HCT116 (cell line): ENCODE measurements around the gene PRMT9. TPM values are rescaled to one million over a fixed set of nuclear protein-coding genes. Genes with fewer than 3 reads are reported as not detected.

Experiments
- ATAC-seq: fragments of 200-7000 bp; cut with Tn5 transposase; 2 replicates; pipeline ENCODE4 v1.9.1; 2020; ENCODE audit warnings: mild to moderate bottlenecking, moderate library complexity
- BruUV-seq: library from RNA; stranded (reverse); fragments of 400-500 nt; replicated peaks from 2 replicates; lab custom pipeline; 2021; lab: Mats Ljungman, UMichigan
- CTCF ChIA-PET: fragments of 300-600 bp; sonication (Branson Sonifier 250); formaldehyde crosslinking; loops from one replicate; lab custom pipeline; 2021; ENCODE audit warnings: antibody characterized with exemption; lab: Charles Lee
- POLR2A ChIA-PET: fragments of 300-600, 350-600 bp; sonication (Branson Sonifier 250); formaldehyde crosslinking; loops from one replicate; lab custom pipeline; 2021; ENCODE audit warnings: antibody characterized with exemption; lab: Charles Lee
- RAD21 ChIA-PET, 2 experiments: fragments of 300-600 bp; sonication (Branson Sonifier 250); formaldehyde crosslinking; loops; one replicate each; lab custom pipeline; 2023; ENCODE audit warnings: low total read pairs in 2 of 2; ENCODE audit not compliant: uncharacterized antibody in 2 of 2, unreplicated experiment in 2 of 2, low non-redundant PET in 1 of 2; lab: Charles Lee
- DNase-seq: peaks from one replicate; pipeline ENCODE4 v3.0.0-alpha.2; 2010; ENCODE audit warnings: low read depth, low spot score
- H2AFZ ChIP-seq: fragments of 200-600 bp; shearing (Covaris generic), sonication (generic); 2 replicates; pipeline ENCODE4 v1.6.1; 2017; ENCODE audit warnings: low read depth, mixed run types, mixed read lengths, antibody characterized with exemption, low read length; ENCODE audit not compliant: poor library complexity, severe bottlenecking
- H3K27ac ChIP-seq: 2 replicates; pipeline ENCODE4 v1.5.1; 2012; ENCODE audit warnings: low read depth, low read length
- H3K27me3 ChIP-seq: fragments of 200-600 bp; sonication (generic); 2 replicates; pipeline ENCODE4 v1.6.1; 2016; ENCODE audit warnings: mixed run types, low read length, mixed read lengths; ENCODE audit not compliant: insufficient read depth
- H3K36me3 ChIP-seq, 2 experiments: fragments of 200-500 bp in 1 of 2; fragments of 200-600 bp in 1 of 2; sonication (Bioruptor generic) in 1 of 2; sonication (generic) in 1 of 2; 2 replicates each; pipeline versions ENCODE4 v1.5.1 to v1.6.1; 2014 to 2016; ENCODE audit warnings: low read length in 2 of 2, inconsistent platforms in 1 of 2, mixed read lengths in 1 of 2, mixed run types in 1 of 2; ENCODE audit not compliant: insufficient read depth in 2 of 2, control insufficient read depth in 1 of 2
- H3K4me1 ChIP-seq, 2 experiments: fragments of 200-600 bp in 1 of 2; sonication (generic) in 1 of 2; 2 replicates each; pipeline versions ENCODE4 v1.5.1 to v1.6.1; 2012 to 2017; ENCODE audit warnings: low read length in 2 of 2, inconsistent platforms in 1 of 2, mild to moderate bottlenecking in 1 of 2, mixed read lengths in 1 of 2, mixed run types in 1 of 2, moderate library complexity in 1 of 2; ENCODE audit not compliant: insufficient read depth in 2 of 2, control insufficient read depth in 1 of 2
- H3K4me2 ChIP-seq: fragments of 200-600 bp; sonication (generic); 2 replicates; pipeline ENCODE4 v1.6.1; 2017; ENCODE audit warnings: mixed run types, low read length, mixed read lengths
- H3K4me3 ChIP-seq, 2 experiments: fragments of 200-600 bp in 1 of 2; sonication (generic) in 1 of 2; replicated peaks in 1 of 2; 2 replicates each; pipeline ENCODE4 v1.5.1; 2011 to 2016; ENCODE audit warnings: low read length in 2 of 2, control low read depth in 1 of 2, low read depth in 1 of 2, mild to moderate bottlenecking in 1 of 2, mixed read lengths in 1 of 2, mixed run types in 1 of 2
- H3K79me2 ChIP-seq: fragments of 200-600 bp; sonication (generic); 2 replicates; pipeline ENCODE4 v1.6.1; 2017; ENCODE audit warnings: mild to moderate bottlenecking, mixed run types, low read length, moderate library complexity, mixed read lengths; ENCODE audit not compliant: insufficient read depth
- H3K9ac ChIP-seq: fragments of 200-600 bp; sonication (generic); 2 replicates; pipeline ENCODE4 v1.6.1; 2016; ENCODE audit warnings: low read length, mixed read lengths
- H3K9me2 ChIP-seq: fragments of 200-600 bp; sonication (generic), shearing (Covaris generic); 2 replicates; pipeline ENCODE4 v1.6.1; 2017; ENCODE audit warnings: mixed run types, mild to moderate bottlenecking, moderate library complexity; ENCODE audit not compliant: insufficient read depth
- H3K9me3 ChIP-seq, 2 experiments: fragments of 200-500 bp in 1 of 2; fragments of 200-600 bp in 1 of 2; sonication (Bioruptor generic) in 1 of 2; sonication (generic) in 1 of 2; 2 replicates each; pipeline ENCODE4 v1.6.1; 2014 to 2017; ENCODE audit warnings: low read length in 2 of 2, mixed read lengths in 2 of 2, inconsistent platforms in 1 of 2, low read depth in 1 of 2, mild to moderate bottlenecking in 1 of 2, mixed run types in 1 of 2, moderate library complexity in 1 of 2; ENCODE audit not compliant: control insufficient read depth in 1 of 2, insufficient read depth in 1 of 2
- H4K20me1 ChIP-seq: fragments of 200-600 bp; sonication (generic), shearing (Covaris generic); 2 replicates; pipeline ENCODE4 v1.6.1; 2017; ENCODE audit warnings: mixed run types, mild to moderate bottlenecking, moderate library complexity; ENCODE audit not compliant: insufficient read depth
- CEBPB ChIP-seq: IDR thresholded peaks from 2 replicates; pipeline ENCODE4 v1.6.1; 2012; ENCODE audit warnings: low read depth
- EGR1 ChIP-seq: IDR thresholded peaks from 2 replicates; pipeline ENCODE4 v1.6.1; 2012; ENCODE audit warnings: low read depth
- ELF1 ChIP-seq: IDR thresholded peaks from 2 replicates; pipeline ENCODE4 v1.6.1; 2012; ENCODE audit warnings: low read depth, borderline replicate concordance
- EZH2phosphoT487 ChIP-seq: fragments of 200-600 bp; IDR thresholded peaks from 2 replicates; pipeline ENCODE4 v1.6.1; 2018; ENCODE audit warnings: antibody characterized with exemption, borderline replicate concordance
- FOSL1 ChIP-seq: IDR thresholded peaks from 2 replicates; pipeline ENCODE4 v1.6.1; 2012; ENCODE audit warnings: low read depth
- JUND ChIP-seq: IDR thresholded peaks from 2 replicates; pipeline ENCODE4 v1.6.1; 2012
- RAD21 ChIP-seq: IDR thresholded peaks from 2 replicates; pipeline ENCODE4 v1.6.1; 2012; ENCODE audit warnings: low read depth, mild to moderate bottlenecking
- SIN3A ChIP-seq: IDR thresholded peaks from 2 replicates; pipeline ENCODE4 v1.6.1; 2012; ENCODE audit warnings: low read depth
- SRF ChIP-seq: IDR thresholded peaks from 2 replicates; pipeline ENCODE4 v1.6.1; 2012; ENCODE audit warnings: low read depth
- intact Hi-C: fragments of 100-400 bp; cut with micrococcal nuclease; formaldehyde crosslinking; loops from 2 replicates; pipeline ENCODE4 v1.10.0; 2022
- total RNA-seq: library from RNA; stranded (reverse); gene quantifications from one replicate; pipeline ENCODE4 v1.2.1, GENCODE V29; 2021; ENCODE audit not compliant: unreplicated experiment
- TF ChIP-seq, protein P1 (sequence below): IDR thresholded peaks from 2 replicates; pipeline ENCODE4 v1.6.1; 2012; ENCODE audit warnings: low read depth
- TF ChIP-seq, protein P2 (sequence below), 3 experiments: fragments of 200-600 bp in 1 of 3; sonication (generic) in 1 of 3; IDR thresholded peaks in 2 of 3; conservative IDR thresholded peaks in 1 of 3; 2 replicates each; pipeline ENCODE4 v1.5.1; 2012 to 2017; ENCODE audit warnings: low read depth in 2 of 3, low read length in 2 of 3, antibody characterized with exemption in 1 of 3, borderline replicate concordance in 1 of 3, control low read depth in 1 of 3, mild to moderate bottlenecking in 1 of 3, mixed read lengths in 1 of 3, mixed run types in 1 of 3, moderate library complexity in 1 of 3; ENCODE audit not compliant: insufficient read depth in 1 of 3

PRMT9 gene
- total RNA-seq, 1 experiment from 2014 or later = 5.8 TPM

DNA sequence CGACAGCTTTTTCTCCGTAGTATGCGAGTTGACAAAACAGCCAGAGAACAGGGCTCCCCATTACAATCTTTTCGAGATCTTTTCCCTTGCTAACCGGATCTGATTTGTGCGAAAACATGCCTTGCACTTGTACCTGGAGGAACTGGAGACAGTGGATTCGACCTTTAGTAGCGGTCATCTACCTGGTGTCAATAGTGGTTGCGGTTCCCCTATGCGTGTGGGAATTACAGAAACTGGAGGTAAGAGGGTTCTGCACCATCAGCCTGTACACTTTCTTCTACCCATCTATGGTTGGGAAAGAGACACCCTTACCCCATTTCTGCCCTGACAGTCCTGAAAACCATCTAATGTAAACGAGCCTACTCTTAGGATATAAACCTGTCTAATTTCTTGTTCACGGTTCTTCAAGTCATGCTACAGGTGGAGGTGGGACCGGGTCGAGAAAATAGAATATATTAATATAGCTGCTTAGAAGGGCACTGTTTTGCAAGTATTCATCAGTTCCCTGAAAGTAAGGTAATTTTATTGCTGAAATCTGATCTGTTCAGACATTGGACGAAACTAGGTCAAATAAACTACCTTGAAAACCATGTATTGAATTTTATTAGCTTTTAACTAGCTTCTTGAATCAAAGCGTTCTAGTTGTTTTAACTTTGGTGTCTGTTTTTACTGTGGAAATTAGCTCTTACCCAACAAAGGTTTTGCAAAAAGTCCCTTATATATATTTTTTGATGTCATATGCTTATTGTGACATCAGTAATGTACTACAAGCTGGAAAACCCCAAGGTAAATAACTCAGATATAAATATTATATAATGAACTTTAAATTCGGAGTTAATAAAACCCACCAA, 65.9 kb downstream of the PRMT9 start:
- ATAC-seq (peak; percentile 21), DNase-seq (no peak)
- Histone ChIP-seq H3K27ac (peak overlapping the region; percentile 53), H3K9ac (peak overlapping the region; percentile 69), H4K20me1 (no peaks in the 10 kb centered on the region), H3K79me2 (peaks cover 55% of the 10 kb centered on the region), H3K4me2 (peak overlapping the region; percentile 73), H2AFZ (no peak overlapping the region), H3K9me3 (no peaks in the 10 kb centered on the region), H3K9me2 (no peaks in the 10 kb centered on the region), H3K4me3 (peak overlapping the region; percentile 72 to 97), H3K27me3 (no peaks in the 10 kb centered on the region), H3K4me1 (peaks cover 5 to 10% of the 10 kb centered on the region in 2 experiments; a peak in 2 of 4 replicates), H3K36me3 (peaks cover 3 to 4% of the 10 kb centered on the region in 2 experiments; a peak in 1 of 4 replicates)
- TF ChIP-seq SIN3A = peak; percentile 44; the same call in 1 of the 2 replicates
- no peak for TF ChIP-seq EGR1
- RAD21 ChIA-PET = no interaction called here
- intact Hi-C loops = loop anchor here (2.0 kb wide), 1 partner anchor 249 kb away; no protein-coding TSS in a partner anchor
- CTCF ChIA-PET = interaction anchor here (1.1 to 2.0 kb wide), 5 partner anchors 28 to 599 kb away, joined by 3 to 27 read pairs (median 6); no protein-coding TSS in a partner anchor
- no TSS peak for BruUV-seq
- POLR2A ChIA-PET = interaction anchor here (1.0 to 1.9 kb wide), 4 partner anchors 11 to 249 kb away, joined by 3 to 9 read pairs (median 6); partner anchors contain the start of gene PRMT9

DNA sequence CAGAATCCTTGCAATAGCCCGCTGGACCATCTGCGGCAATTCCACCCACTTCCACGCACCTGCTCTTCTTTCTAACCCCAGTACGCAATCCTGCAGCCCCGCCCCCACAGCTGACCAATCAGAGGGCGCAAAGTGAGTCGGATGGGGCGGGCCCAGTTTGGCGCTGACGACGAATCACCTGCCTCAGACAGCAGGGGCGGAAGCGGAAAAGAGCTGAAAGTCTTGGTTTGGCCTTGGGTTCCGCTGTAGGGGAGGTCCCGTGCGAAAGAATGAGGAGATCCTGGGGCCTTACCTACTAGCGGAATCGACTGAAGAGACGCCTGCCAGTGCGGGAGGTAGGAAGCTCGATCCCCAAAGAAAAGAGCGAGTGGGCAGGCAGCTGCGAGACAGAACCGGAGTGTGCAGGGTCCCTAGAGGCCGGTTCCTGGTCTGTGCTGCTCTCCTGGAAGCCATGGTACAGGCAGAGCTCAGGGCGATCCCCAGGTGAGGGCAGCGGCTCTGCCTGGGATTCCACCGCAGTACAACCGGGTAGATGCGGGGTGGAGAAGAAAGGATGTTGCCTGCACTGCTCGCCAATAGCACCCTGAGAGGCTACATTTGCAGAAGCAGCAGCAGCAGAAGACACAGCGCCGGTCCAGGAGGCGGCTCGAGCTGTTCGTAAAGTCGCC, 66.7 kb downstream of the PRMT9 start, which contains the start of gene TMEM184C:
Gene TMEM184C, plus strand, starts transcription at position 225 of the 668 bp plus-strand sequence. CDS start 560 bp downstream, outside the sequence.
- Histone ChIP-seq H3K9me3 (no peaks in the 10 kb centered on the region), H3K4me3 (peak within 1 kb of the TSS; percentile 72 to 97), H2AFZ (peak within 1 kb of the TSS; percentile 24), H3K9me2 (no peaks in the 10 kb centered on the region), H3K27ac (peak within 1 kb of the TSS; percentile 53), H3K36me3 (0 out of 4 replicates have a peak, but pooled peaks cover 0 to 4% of the 10 kb centered on the region in 2 experiments), H3K9ac (peak within 1 kb of the TSS; percentile 69), H3K4me1 (peaks cover 5 to 10% of the 10 kb centered on the region in 2 experiments; a peak in 2 of 4 replicates), H3K79me2 (peaks cover 48% of the 10 kb centered on the region), H3K27me3 (no peaks in the 10 kb centered on the region), H4K20me1 (no peaks in the 10 kb centered on the region), H3K4me2 (peak within 1 kb of the TSS; percentile 73)
- ATAC-seq (peak; percentile 99), DNase-seq (peak; percentile 90)
- CTCF ChIA-PET = interaction anchor here (1.1 to 2.0 kb wide), 5 partner anchors 27 to 598 kb away, joined by 3 to 27 read pairs (median 6); no protein-coding TSS in a partner anchor
- intact Hi-C loops = loop anchor here (2.0 kb wide), 1 partner anchor 249 kb away; no protein-coding TSS in a partner anchor
- POLR2A ChIA-PET = interaction anchor here (1.0 to 1.9 kb wide), 4 partner anchors 12 to 250 kb away, joined by 3 to 9 read pairs (median 6); partner anchors contain the start of gene PRMT9
- RAD21 ChIA-PET = interaction anchor here in 1 of 2 experiments (0.8 kb wide), 1 partner anchor 250 kb away, joined by 3 read pairs; no protein-coding TSS in a partner anchor
- BruUV-seq = TSS peak; percentile 75
- TF ChIP-seq, protein P1, sequence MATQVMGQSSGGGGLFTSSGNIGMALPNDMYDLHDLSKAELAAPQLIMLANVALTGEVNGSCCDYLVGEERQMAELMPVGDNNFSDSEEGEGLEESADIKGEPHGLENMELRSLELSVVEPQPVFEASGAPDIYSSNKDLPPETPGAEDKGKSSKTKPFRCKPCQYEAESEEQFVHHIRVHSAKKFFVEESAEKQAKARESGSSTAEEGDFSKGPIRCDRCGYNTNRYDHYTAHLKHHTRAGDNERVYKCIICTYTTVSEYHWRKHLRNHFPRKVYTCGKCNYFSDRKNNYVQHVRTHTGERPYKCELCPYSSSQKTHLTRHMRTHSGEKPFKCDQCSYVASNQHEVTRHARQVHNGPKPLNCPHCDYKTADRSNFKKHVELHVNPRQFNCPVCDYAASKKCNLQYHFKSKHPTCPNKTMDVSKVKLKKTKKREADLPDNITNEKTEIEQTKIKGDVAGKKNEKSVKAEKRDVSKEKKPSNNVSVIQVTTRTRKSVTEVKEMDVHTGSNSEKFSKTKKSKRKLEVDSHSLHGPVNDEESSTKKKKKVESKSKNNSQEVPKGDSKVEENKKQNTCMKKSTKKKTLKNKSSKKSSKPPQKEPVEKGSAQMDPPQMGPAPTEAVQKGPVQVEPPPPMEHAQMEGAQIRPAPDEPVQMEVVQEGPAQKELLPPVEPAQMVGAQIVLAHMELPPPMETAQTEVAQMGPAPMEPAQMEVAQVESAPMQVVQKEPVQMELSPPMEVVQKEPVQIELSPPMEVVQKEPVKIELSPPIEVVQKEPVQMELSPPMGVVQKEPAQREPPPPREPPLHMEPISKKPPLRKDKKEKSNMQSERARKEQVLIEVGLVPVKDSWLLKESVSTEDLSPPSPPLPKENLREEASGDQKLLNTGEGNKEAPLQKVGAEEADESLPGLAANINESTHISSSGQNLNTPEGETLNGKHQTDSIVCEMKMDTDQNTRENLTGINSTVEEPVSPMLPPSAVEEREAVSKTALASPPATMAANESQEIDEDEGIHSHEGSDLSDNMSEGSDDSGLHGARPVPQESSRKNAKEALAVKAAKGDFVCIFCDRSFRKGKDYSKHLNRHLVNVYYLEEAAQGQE = no peak
- TF ChIP-seq FOSL1 (no peak), RAD21 (no peak), CEBPB (no peak), JUND (no peak), EZH2phosphoT487 (no peak), ELF1 (peak; percentile 68), SRF (peak; percentile 90)
- TF ChIP-seq, protein P2, sequence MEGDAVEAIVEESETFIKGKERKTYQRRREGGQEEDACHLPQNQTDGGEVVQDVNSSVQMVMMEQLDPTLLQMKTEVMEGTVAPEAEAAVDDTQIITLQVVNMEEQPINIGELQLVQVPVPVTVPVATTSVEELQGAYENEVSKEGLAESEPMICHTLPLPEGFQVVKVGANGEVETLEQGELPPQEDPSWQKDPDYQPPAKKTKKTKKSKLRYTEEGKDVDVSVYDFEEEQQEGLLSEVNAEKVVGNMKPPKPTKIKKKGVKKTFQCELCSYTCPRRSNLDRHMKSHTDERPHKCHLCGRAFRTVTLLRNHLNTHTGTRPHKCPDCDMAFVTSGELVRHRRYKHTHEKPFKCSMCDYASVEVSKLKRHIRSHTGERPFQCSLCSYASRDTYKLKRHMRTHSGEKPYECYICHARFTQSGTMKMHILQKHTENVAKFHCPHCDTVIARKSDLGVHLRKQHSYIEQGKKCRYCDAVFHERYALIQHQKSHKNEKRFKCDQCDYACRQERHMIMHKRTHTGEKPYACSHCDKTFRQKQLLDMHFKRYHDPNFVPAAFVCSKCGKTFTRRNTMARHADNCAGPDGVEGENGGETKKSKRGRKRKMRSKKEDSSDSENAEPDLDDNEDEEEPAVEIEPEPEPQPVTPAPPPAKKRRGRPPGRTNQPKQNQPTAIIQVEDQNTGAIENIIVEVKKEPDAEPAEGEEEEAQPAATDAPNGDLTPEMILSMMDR (IDR thresholded peaks at IDR 0.05 in 2 of 3, conservative IDR thresholded peaks at IDR 0.05 in 1 of 3; ENCODE audit: borderline replicate concordance in 1 of 3, insufficient read depth in 1 of 3, low read depth in 2 of 3, low read length in 2 of 3) = no peak
